ACC112 (cell line): ENCODE results near the gene VPS37B.

Experiments used
- H2AFZ ChIP-seq: fragments of 200-600 bp; sonication (generic); one replicate; pipeline ENCODE4 v1.6.0; 2017; ENCODE audit warnings: antibody characterized with exemption, low read length; ENCODE audit not compliant: unreplicated experiment
- H3K27ac ChIP-seq: fragments of 200-600 bp; sonication (generic); 2 replicates; pipeline ENCODE4 v1.5.1; 2014; ENCODE audit warnings: low read depth, mild to moderate bottlenecking, antibody characterized with exemption, low read length, moderate library complexity
- H3K27me3 ChIP-seq: fragments of 200-600 bp; sonication (generic); 2 replicates; pipeline ENCODE4 v1.6.1; 2014; ENCODE audit warnings: mild to moderate bottlenecking, antibody characterized with exemption, low read length, moderate library complexity, mixed read lengths; ENCODE audit not compliant: insufficient read depth
- H3K36me3 ChIP-seq: fragments of 200-600 bp; sonication (generic); 2 replicates; pipeline ENCODE4 v1.6.1; 2016; ENCODE audit warnings: mild to moderate bottlenecking, antibody characterized with exemption, low read length, moderate library complexity, mixed read lengths; ENCODE audit not compliant: insufficient read depth
- H3K4me1 ChIP-seq: fragments of 200-600 bp; sonication (generic); one replicate; pipeline ENCODE4 v1.6.1; 2016; ENCODE audit warnings: low read length, mixed read lengths; ENCODE audit not compliant: insufficient read depth, unreplicated experiment, control insufficient read depth
- H3K4me3 ChIP-seq: fragments of 200-600 bp; sonication (generic); 2 replicates; pipeline ENCODE4 v1.5.1; 2014; ENCODE audit warnings: mild to moderate bottlenecking, low read depth, low read length
- H3K79me2 ChIP-seq: fragments of 200-600 bp; sonication (generic); one replicate; pipeline ENCODE4 v1.6.0; 2016; ENCODE audit warnings: low read length; ENCODE audit not compliant: control insufficient read depth, unreplicated experiment, insufficient read depth

VPS37B gene

GRCh38 chr12:122864894-122865253 lies 31.1 kb downstream of the VPS37B start:
- Histone ChIP-seq H3K79me2 (no peaks in the 10 kb centered on the region), H3K4me3 (no peak overlapping the region), H3K27ac (no peak overlapping the region), H2AFZ (no peak overlapping the region), H3K4me1 (no peaks in the 10 kb centered on the region), H3K27me3 (no peaks in the 10 kb centered on the region), H3K36me3 (no peaks in the 10 kb centered on the region; the same call in 1 of the 2 replicates)

- H3K4me3 ChIP-seq = no peak overlapping the region
- H3K79me2 ChIP-seq = no peaks in the 10 kb centered on the region
- no peaks in the 10 kb centered on the region; the same call in 1 of the 2 replicates for H3K36me3 ChIP-seq
- no peak overlapping the region for H3K27ac ChIP-seq
- no peaks in the 10 kb centered on the region for H3K4me1 ChIP-seq
- no peak overlapping the region for H2AFZ ChIP-seq
- no peaks in the 10 kb centered on the region for H3K27me3 ChIP-seq
Observed at GRCh38 chr12:122862872-122863701, 32.8 kb downstream of the VPS37B start.

GRCh38 chr12:122862110-122862634 lies 33.8 kb downstream of the VPS37B start:
- Histone ChIP-seq H3K4me1 (no peaks in the 10 kb centered on the region), H2AFZ (no peak overlapping the region), H3K4me3 (no peak overlapping the region), H3K79me2 (no peaks in the 10 kb centered on the region), H3K27me3 (no peaks in the 10 kb centered on the region), H3K27ac (no peak overlapping the region), H3K36me3 (no peaks in the 10 kb centered on the region; the same call in 1 of the 2 replicates)

- H3K36me3 ChIP-seq = no peaks in the 10 kb centered on the region; the same call in 1 of the 2 replicates
- H3K27ac ChIP-seq = no peak overlapping the region
- H3K79me2 ChIP-seq = no peaks in the 10 kb centered on the region
- H3K4me1 ChIP-seq = no peaks in the 10 kb centered on the region
- no peak overlapping the region for H2AFZ ChIP-seq
- H3K4me3 ChIP-seq = no peak overlapping the region
- H3K27me3 ChIP-seq = no peaks in the 10 kb centered on the region
Observed at GRCh38 chr12:122861587-122861970, 34.3 kb downstream of the VPS37B start.

- H3K27me3 ChIP-seq = no peaks in the 10 kb centered on the region
- no peaks in the 10 kb centered on the region for H3K4me1 ChIP-seq
- H3K4me3 ChIP-seq = no peak overlapping the region
- H3K79me2 ChIP-seq = no peaks in the 10 kb centered on the region
- no peak overlapping the region for H2AFZ ChIP-seq
- no peak overlapping the region for H3K27ac ChIP-seq
- no peaks in the 10 kb centered on the region; the same call in 1 of the 2 replicates for H3K36me3 ChIP-seq
Observed at GRCh38 chr12:122860854-122861586, 34.9 kb downstream of the VPS37B start.

GRCh38 chr12:122860040-122860853 lies 35.7 kb downstream of the VPS37B start:
- H3K79me2 ChIP-seq = no peaks in the 10 kb centered on the region
- H3K4me1 ChIP-seq = no peaks in the 10 kb centered on the region
- H2AFZ ChIP-seq = no peak overlapping the region
- H3K36me3 ChIP-seq = no peaks in the 10 kb centered on the region
- no peak overlapping the region for H3K27ac ChIP-seq
- H3K27me3 ChIP-seq = no peaks in the 10 kb centered on the region
- no peak overlapping the region for H3K4me3 ChIP-seq

GRCh38 chr12:122859303-122860039 lies 36.5 kb downstream of the VPS37B start:
- Histone ChIP-seq H3K79me2 (no peaks in the 10 kb centered on the region), H2AFZ (no peak overlapping the region), H3K27ac (no peak overlapping the region), H3K4me3 (no peak overlapping the region), H3K27me3 (no peaks in the 10 kb centered on the region), H3K36me3 (no peaks in the 10 kb centered on the region), H3K4me1 (no peaks in the 10 kb centered on the region)

GRCh38 chr12:122858591-122859302 lies 37.2 kb downstream of the VPS37B start:
- no peak overlapping the region for H2AFZ ChIP-seq
- H3K4me1 ChIP-seq = no peaks in the 10 kb centered on the region
- H3K27me3 ChIP-seq = no peaks in the 10 kb centered on the region
- no peaks in the 10 kb centered on the region for H3K79me2 ChIP-seq
- H3K27ac ChIP-seq = no peak overlapping the region
- H3K4me3 ChIP-seq = no peak overlapping the region
- no peaks in the 10 kb centered on the region for H3K36me3 ChIP-seq

- Histone ChIP-seq H3K36me3 (no peaks in the 10 kb centered on the region), H3K27ac (no peak overlapping the region)
Observed at GRCh38 chr12:122858171-122858570, 37.8 kb downstream of the VPS37B start.

More at GRCh38 chr12:122858171-122858570, 37.8 kb downstream of the VPS37B start:
- no peak overlapping the region for H2AFZ ChIP-seq
- H3K4me1 ChIP-seq = peaks cover 4% of the 10 kb centered on the region
- H3K4me3 ChIP-seq = no peak overlapping the region
- no peaks in the 10 kb centered on the region for H3K27me3 ChIP-seq
- H3K79me2 ChIP-seq = no peaks in the 10 kb centered on the region
